Breast epithelium (tissue), 4 donors: ENCODE results near the gene PMM1. TPM values are rescaled to one million over a fixed set of nuclear protein-coding genes. Genes with fewer than 3 reads are reported as not detected.
A peak's percentile ranks its signal among the peaks of the same experiment; 100 is the strongest.

Source experiments
- DNase-seq, 2 donors: peaks; one replicate each; pipeline ENCODE4 v3.0.0-alpha.2; 2019; ENCODE audit warnings: low spot score in 2 of 2
- H3K27ac ChIP-seq, 2 donors: fragments of 200-600 bp; sonication (generic) in 1 of 2; one replicate each; pipeline ENCODE4 v1.5.1; 2016 to 2019; ENCODE audit warnings: mild to moderate bottlenecking in 1 of 2
- H3K27me3 ChIP-seq, 2 donors: fragments of 200-600 bp; sonication (generic) in 1 of 2; one replicate each; pipeline versions ENCODE4 v1.5.1 to v1.6.0; 2017 to 2019; ENCODE audit warnings: control low read depth in 1 of 2, mild to moderate bottlenecking in 1 of 2
- H3K36me3 ChIP-seq: fragments of 200-600 bp; one replicate; pipeline ENCODE4 v1.5.1; 2019
- H3K4me1 ChIP-seq, 2 donors: fragments of 200-600 bp; sonication (generic); one replicate each; pipeline ENCODE4 v1.5.1; 2016 to 2019; ENCODE audit warnings: control low read depth in 1 of 2
- H3K4me3 ChIP-seq, 3 donors: fragments of 200-600 bp; sonication (generic); 1 replicate in 2 of 3; 2 replicates in 1 of 3; pipeline ENCODE4 v1.5.1; 2016 to 2019; ENCODE audit warnings: mild to moderate bottlenecking in 3 of 3, moderate library complexity in 2 of 3
- H3K9me3 ChIP-seq, 2 donors: fragments of 200-600 bp; sonication (generic) in 1 of 2; one replicate each; pipeline ENCODE4 v1.5.1; 2016 to 2019; ENCODE audit warnings: control low read depth in 1 of 2
- CTCF ChIP-seq, 3 donors: fragments of 450-650 bp; IDR thresholded peaks; one replicate each; pipeline ENCODE4 v1.5.1; 2016 to 2017; ENCODE audit warnings: antibody characterized with exemption in 3 of 3, mild to moderate bottlenecking in 3 of 3, moderate library complexity in 3 of 3
- POLR2A ChIP-seq: fragments of 450-650 bp; IDR thresholded peaks from one replicate; pipeline ENCODE4 v1.6.1; 2016; ENCODE audit warnings: antibody characterized with exemption, mild to moderate bottlenecking, moderate library complexity
- POLR2AphosphoS5 ChIP-seq, 3 donors: sonication (generic); formaldehyde crosslinking; IDR thresholded peaks; one replicate each; pipeline ENCODE4 v1.6.1; 2017; ENCODE audit warnings: antibody characterized with exemption in 3 of 3
- intact Hi-C: fragments of 100-400 bp; cut with DNase I; formaldehyde crosslinking; loops from one replicate; pipeline ENCODE4 v1.15.1; 2023; ENCODE audit warnings: low total_unique reads
- total RNA-seq, 3 donors: library from RNA; depleted of rRNA; stranded (reverse); fragments of >200 nt; gene quantifications; one replicate each; pipeline ENCODE4 v1.1.0, GENCODE V29; 2016

PMM1 gene
- total RNA-seq, 3 donors from 2014 or later: 42.7 to 74.1 (median 48.5) TPM

GRCh38 chr22:41625577-41625976 lies 35.9 kb upstream of the PMM1 start:
- no peak for DNase-seq
- Histone ChIP-seq H3K36me3 (no peaks in the 10 kb centered on the region), H3K27ac (no peak overlapping the region), H3K27me3 (no peaks in the 10 kb centered on the region), H3K9me3 (no peaks in the 10 kb centered on the region), H3K4me1 (peaks cover 3 to 7% of the 10 kb centered on the region in 2 donors), H3K4me3 (no peak overlapping the region)
- intact Hi-C loops: no loop called here
- no peak for TF ChIP-seq POLR2AphosphoS5 (IDR thresholded peaks at IDR 0.05)
- no peak for TF ChIP-seq POLR2A
- no peak for TF ChIP-seq CTCF (IDR thresholded peaks at IDR 0.05)

- TF ChIP-seq CTCF (IDR thresholded peaks at IDR 0.05) (no peak), POLR2A (no peak), POLR2AphosphoS5 (IDR thresholded peaks at IDR 0.05) (no peak)
- H3K36me3 ChIP-seq: no peaks in the 10 kb centered on the region
- no peaks in the 10 kb centered on the region for H3K27me3 ChIP-seq
- peak overlapping the region; percentile 88 to 97 (median 89) for H3K4me3 ChIP-seq
- H3K4me1 ChIP-seq: peaks cover 3 to 12% of the 10 kb centered on the region in 2 donors
- no peak for DNase-seq
- intact Hi-C loops: loop anchor here (2.0 kb wide), 1 partner anchor 69 kb away; no protein-coding TSS in a partner anchor
- peak overlapping the region; percentile 98 to 99 for H3K27ac ChIP-seq
- H3K9me3 ChIP-seq: no peaks in the 10 kb centered on the region
Observed at GRCh38 chr22:41621911-41622179, 32.2 kb upstream of the PMM1 start.

GRCh38 chr22:41621099-41621910 lies 31.7 kb upstream of the PMM1 start, which contains the start of gene XRCC6:
Gene XRCC6 (plus strand): TSS chr22:41621295. CDS start chr22:41622005, 710 bp downstream.
- peak; percentile 100 for DNase-seq
- intact Hi-C loops: loop anchor here (2.0 kb wide), 1 partner anchor 69 kb away; no protein-coding TSS in a partner anchor

GRCh38 chr22:41620589-41621098 lies 31.0 kb upstream of the PMM1 start, which contains the start of gene DESI1:
Gene DESI1 (minus strand): TSS chr22:41621043. CDS start chr22:41620839, 204 bp downstream.
- intact Hi-C loops: loop anchor here (2.0 kb wide), 1 partner anchor 68 kb away; no protein-coding TSS in a partner anchor
- H3K27me3 ChIP-seq: no peaks in the 10 kb centered on the region
- TF ChIP-seq POLR2AphosphoS5 (IDR thresholded peaks at IDR 0.05) (no peak), CTCF (IDR thresholded peaks at IDR 0.05) (no peak), POLR2A (no peak)
- DNase-seq: peak in 1 of 2 donors; percentile 55
- no peaks in the 10 kb centered on the region for H3K9me3 ChIP-seq
- no peaks in the 10 kb centered on the region for H3K36me3 ChIP-seq
- H3K27ac ChIP-seq: peak within 1 kb of the TSS; percentile 98 to 99
- H3K4me1 ChIP-seq: peaks cover 3 to 12% of the 10 kb centered on the region in 2 donors
- peak within 1 kb of the TSS; percentile 88 to 97 (median 89) for H3K4me3 ChIP-seq

More at GRCh38 chr22:41621099-41621910, 31.7 kb upstream of the PMM1 start, which contains the start of gene XRCC6:
- no peaks in the 10 kb centered on the region for H3K27me3 ChIP-seq
- no peaks in the 10 kb centered on the region for H3K9me3 ChIP-seq
- peak within 1 kb of the TSS; percentile 88 to 97 (median 89) for H3K4me3 ChIP-seq
- no peaks in the 10 kb centered on the region for H3K36me3 ChIP-seq
- peak within 1 kb of the TSS; percentile 98 to 99 for H3K27ac ChIP-seq
- peaks cover 3 to 12% of the 10 kb centered on the region in 2 donors for H3K4me1 ChIP-seq
- TF ChIP-seq POLR2AphosphoS5 (IDR thresholded peaks at IDR 0.05) (peak; percentile 95 to 100 (median 98)), POLR2A (peak; percentile 79), CTCF (IDR thresholded peaks at IDR 0.05) (no peak)
